ENCODE results near the gene DHX40. TPM values are rescaled to one million over a fixed set of nuclear protein-coding genes. Genes with fewer than 3 reads are reported as not detected.
"Not testable (repeated sequence)": the region's sequence is repeated elsewhere in the genome, so short reads cannot be mapped to it uniquely, and the experiment has no call there.

Gene DHX40
- total RNA-seq = 32.0 TPM

GRCh38 chr17:59565171-59565958 is at the start of gene DHX40:
Gene DHX40, plus strand, starts transcription at chr17:59565610. Its CDS starts 62 bp downstream, at chr17:59565672.
- DNase-seq (ENCODE audit: low read depth in 2 of 3, low spot score in 2 of 3) = peak; percentile 87 to 96 (median 96)

- no peak for DNase-seq (ENCODE audit: low read depth in 2 of 3, low spot score in 2 of 3)
These were observed 49.0 kb upstream of the DHX40 start for GRCh38 chr17:59516451-59516850.

DNA sequence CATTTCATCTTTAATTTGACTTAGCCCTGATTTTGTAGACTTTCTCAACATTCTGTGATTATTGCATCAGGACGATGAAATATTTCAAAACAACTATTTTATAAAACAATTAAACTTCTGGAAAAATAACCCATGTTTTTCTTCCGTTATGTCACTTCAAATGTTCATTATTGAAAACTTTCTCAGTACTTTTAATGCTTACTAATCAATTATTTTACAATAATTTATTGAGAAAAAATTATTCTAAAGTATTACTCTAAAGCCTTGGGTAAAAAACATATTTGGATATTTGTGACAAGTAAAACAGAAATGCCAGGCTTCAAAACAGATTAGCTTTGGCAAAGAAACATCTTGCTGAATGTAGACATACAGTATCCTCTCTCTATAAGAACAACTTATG is 46.3 kb upstream of the DHX40 start:
- DNase-seq (ENCODE audit: low read depth in 2 of 3, low spot score in 2 of 3) = no peak

DNA sequence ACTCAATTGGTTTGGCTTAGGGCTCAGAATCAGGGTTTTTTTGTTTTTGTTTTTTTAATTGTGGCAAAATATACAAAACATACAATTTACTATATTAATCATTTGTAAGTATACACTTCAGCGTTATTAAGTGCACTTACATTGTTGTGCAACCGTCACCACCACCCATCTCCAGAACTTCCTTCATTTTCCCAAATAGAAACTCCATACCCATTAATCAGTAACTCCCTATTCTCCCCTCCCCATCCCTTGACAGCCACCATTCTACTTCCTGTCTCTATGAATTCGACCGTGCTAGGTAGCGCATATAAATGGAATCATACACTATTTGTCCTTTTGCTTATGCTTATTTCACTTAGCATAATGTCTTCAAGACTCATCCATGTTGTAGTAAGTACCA is 45.2 kb upstream of the DHX40 start:
- DNase-seq (ENCODE audit: low read depth in 2 of 3, low spot score in 2 of 3) = no peak

GRCh38 chr17:59521465-59522126 is 43.8 kb upstream of the DHX40 start:
- peak; percentile 44 to 62 (median 54) for DNase-seq (ENCODE audit: low read depth in 2 of 3, low spot score in 2 of 3)

- not testable (repeated sequence) for DNase-seq (ENCODE audit: low read depth in 2 of 3, low spot score in 2 of 3)
These were observed 40.5 kb upstream of the DHX40 start for GRCh38 chr17:59524930-59525329.

DNA sequence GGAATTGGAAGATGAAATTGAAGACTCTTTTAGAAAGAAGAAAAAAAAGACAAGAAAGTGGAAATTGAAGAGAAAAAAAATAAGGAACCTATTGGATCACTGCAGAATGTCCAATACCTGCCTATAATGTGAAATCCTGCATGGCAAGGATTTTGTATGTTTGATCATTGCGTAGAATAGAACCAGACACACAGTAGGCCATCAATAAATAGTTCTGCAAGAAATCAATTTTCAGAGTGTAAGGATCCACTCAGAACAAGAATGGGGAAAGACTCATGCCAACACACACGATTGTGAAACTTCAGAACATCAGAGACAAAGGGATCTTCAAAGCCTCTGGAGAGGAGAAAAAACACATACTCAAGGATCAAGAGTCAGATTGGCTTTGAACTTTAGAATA is 39.7 kb upstream of the DHX40 start:
- no peak for DNase-seq (ENCODE audit: low read depth in 2 of 3, low spot score in 2 of 3)

- DNase-seq (ENCODE audit: low read depth in 2 of 3, low spot score in 2 of 3) = no peak
These were observed 39.0 kb upstream of the DHX40 start for GRCh38 chr17:59526451-59526850.

GRCh38 chr17:59527325-59527917 is 38.0 kb upstream of the DHX40 start:
- DNase-seq (ENCODE audit: low read depth in 2 of 3, low spot score in 2 of 3) = no peak

GRCh38 chr17:59527931-59528330 is 37.5 kb upstream of the DHX40 start:
- DNase-seq (ENCODE audit: low read depth in 2 of 3, low spot score in 2 of 3) = no peak

DNA sequence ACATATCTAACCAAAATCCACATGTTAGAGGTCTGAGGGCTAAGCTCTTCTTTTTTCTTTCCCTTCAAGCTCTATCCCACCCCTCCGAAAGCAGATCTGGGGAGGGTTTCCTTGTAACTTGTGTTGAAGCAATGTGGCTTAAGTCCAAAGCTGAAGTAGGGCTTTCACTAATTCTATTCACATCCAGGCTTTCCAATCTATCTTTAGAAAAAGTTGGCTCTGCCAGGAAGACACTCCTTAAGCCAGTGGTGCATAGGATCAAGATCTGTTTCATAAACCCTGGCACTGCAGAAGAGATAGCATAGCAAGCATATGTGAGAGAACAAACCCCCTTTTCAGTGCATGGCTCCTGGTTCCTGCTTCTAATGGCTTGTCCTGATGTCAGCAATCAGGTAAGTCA is 34.9 kb upstream of the DHX40 start:
- no peak for DNase-seq (ENCODE audit: low read depth in 2 of 3, low spot score in 2 of 3)

GRCh38 chr17:59533694-59534093 is 31.7 kb upstream of the DHX40 start:
- DNase-seq (ENCODE audit: low read depth in 2 of 3, low spot score in 2 of 3) = peak in 2 of 3 donors; percentile 11 to 43

- peak in 1 of 3 donors; percentile 42 for DNase-seq (ENCODE audit: low read depth in 2 of 3, low spot score in 2 of 3)
These were observed 30.8 kb upstream of the DHX40 start for GRCh38 chr17:59534583-59534982.

DNA sequence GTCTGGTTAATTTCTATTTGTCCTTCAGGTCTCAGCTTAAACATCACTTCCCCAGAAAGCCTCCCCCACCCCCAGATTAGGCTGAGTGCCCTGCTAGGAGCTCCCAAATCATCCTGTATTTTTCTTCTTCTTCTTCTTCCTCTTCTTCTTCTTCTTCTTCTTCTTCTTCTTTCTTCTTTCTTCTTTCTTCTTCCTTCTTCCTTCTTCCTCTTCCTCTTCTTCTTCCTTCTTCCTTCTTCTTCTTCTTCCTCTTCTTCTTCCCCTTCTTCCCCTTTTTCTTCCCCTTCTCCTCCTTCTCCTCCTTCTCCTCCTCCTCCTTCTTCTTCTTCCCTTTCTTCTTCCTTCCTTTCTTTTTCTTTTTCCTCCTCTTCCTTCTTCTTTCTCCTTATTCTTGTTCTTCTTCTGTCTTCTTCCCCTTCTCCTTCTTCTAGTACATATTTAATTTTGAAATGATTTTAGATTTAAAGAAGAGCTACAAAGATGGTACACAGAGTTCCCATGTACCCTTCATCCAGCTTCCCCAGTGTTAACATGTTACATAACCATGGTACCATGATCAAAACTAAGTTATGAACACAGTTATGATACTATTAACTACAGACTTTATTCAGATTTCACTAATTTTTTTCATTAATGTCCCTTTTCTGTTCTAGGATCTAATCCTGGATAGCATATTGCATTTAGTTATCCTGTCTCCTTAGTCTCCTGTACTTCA is 27.1 kb upstream of the DHX40 start:
- DNase-seq (ENCODE audit: low read depth in 2 of 3, low spot score in 2 of 3) = no peak

GRCh38 chr17:59542960-59543635 is 22.3 kb upstream of the DHX40 start:
- DNase-seq (ENCODE audit: low read depth in 2 of 3, low spot score in 2 of 3) = peak in 1 of 3 donors; percentile 15

DNA sequence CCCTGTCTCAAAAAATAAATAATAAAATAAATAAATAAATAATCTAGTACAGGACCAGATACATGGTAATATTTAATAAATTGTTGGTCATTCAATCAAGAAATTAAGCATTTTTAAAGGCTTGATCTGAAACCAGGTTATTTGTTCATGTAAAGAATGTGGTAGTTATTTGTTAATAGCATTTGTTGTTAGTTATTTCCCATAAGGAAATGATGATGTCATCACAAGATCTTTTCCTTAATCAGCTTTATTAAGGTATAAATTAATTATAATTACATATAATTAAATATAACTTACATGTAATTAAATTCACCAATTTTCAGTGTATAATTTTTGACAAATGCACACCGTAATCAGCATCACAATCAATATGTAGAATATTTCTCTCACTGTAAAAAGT is 19.5 kb upstream of the DHX40 start:
- DNase-seq (ENCODE audit: low read depth in 2 of 3, low spot score in 2 of 3) = no peak

- no peak for DNase-seq (ENCODE audit: low read depth in 2 of 3, low spot score in 2 of 3)
These were observed 18.1 kb upstream of the DHX40 start for GRCh38 chr17:59547131-59547915.

- not testable (repeated sequence) for DNase-seq (ENCODE audit: low read depth in 2 of 3, low spot score in 2 of 3)
These were observed 16.4 kb upstream of the DHX40 start for GRCh38 chr17:59548985-59549384.

- no peak for DNase-seq (ENCODE audit: low read depth in 2 of 3, low spot score in 2 of 3)
These were observed 14.7 kb upstream of the DHX40 start for GRCh38 chr17:59550703-59551102.

- DNase-seq (ENCODE audit: low read depth in 2 of 3, low spot score in 2 of 3) = no peak
These were observed 7.4 kb upstream of the DHX40 start for GRCh38 chr17:59558039-59558438.

Data from hematopoietic multipotent progenitor cell (in vitro differentiated cells).